Pons (tissue), 1 donor: Measurements from ENCODE around the gene LSG1.
"Not testable (repeated sequence)": the region's sequence is repeated elsewhere in the genome, so short reads cannot be mapped to it uniquely, and the experiment has no call there.

ENCODE experiments used
- DNase-seq: peaks from one replicate; pipeline ENCODE4 v3.0.0-alpha.2; 2016; ENCODE audit warnings: low spot score

Gene LSG1

DNA sequence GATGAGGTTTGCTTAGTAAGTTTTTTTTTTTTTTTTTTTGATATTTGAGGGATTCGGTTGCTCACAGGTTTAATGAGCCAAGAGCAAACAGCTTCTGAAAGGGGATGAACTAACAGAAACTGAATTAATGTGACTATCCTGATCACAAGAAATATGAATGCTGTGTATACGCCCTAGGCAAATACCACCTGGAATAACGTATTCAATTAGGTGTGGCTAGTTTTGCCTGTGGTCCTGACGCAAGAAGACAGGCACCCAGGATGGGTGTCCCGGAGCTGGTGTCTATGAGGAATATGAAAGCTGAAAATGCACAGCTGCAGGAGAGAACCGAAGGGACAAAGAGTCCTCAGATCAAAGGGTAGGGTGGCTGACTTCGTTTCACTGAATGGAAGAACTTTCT lies 14.6 kb downstream of the LSG1 start:
- DNase-seq: no peak

GRCh38 chr3:194654443-194654842 lies 17.5 kb downstream of the LSG1 start:
- no peak for DNase-seq

GRCh38 chr3:194647747-194648146 lies 24.2 kb downstream of the LSG1 start:
- no peak for DNase-seq

GRCh38 chr3:194642769-194643168 lies 29.2 kb downstream of the LSG1 start:
- no peak for DNase-seq

DNA sequence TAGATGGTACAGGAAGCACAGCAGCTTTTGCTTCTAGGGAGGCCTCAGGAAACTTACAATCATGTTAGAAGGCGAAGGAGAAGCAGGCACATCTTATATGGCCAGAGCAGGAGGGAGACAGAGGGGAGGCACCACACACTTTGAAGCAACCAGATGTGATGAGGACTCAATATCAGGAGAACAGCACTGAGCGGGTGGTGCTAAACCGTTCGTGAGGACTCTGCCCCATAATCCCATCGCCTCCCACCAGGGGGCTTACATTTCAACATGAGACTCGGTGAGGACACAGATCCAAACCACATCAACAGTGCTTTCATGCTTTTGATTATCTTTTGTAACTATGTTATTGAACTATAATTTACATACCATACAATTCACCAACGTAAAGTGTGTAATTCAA lies 31.2 kb downstream of the LSG1 start:
- DNase-seq: no peak

DNA sequence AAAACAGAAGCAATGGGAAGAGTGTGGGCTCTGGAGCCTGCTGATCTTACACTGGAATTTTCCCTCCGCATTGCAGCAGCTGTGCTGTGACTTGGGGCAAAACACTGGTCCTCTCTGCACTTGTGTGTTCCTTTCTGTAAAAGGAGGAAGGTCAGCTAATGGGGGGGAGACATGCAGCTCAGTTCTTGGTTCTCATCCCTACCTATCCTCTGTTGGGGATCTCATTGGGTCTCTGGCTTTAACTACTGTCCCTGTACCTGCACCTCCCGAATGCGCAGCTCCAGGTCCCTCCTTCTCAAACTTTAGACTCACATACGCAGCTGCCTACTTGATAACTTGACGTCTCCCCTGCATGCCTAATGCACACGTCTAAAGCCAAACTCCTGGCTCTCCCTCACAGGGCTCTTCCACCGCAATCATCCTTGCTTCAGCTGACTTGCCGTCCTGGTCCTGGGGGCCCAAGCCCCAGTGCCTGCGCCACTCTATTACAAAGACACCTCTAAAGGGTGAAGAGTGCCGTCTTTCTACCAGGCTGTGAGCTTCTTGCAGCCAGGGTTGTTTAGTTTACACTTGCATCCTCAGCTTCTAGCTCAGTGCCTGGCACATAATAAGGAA lies 32.9 kb downstream of the LSG1 start:
- no peak for DNase-seq

DNA sequence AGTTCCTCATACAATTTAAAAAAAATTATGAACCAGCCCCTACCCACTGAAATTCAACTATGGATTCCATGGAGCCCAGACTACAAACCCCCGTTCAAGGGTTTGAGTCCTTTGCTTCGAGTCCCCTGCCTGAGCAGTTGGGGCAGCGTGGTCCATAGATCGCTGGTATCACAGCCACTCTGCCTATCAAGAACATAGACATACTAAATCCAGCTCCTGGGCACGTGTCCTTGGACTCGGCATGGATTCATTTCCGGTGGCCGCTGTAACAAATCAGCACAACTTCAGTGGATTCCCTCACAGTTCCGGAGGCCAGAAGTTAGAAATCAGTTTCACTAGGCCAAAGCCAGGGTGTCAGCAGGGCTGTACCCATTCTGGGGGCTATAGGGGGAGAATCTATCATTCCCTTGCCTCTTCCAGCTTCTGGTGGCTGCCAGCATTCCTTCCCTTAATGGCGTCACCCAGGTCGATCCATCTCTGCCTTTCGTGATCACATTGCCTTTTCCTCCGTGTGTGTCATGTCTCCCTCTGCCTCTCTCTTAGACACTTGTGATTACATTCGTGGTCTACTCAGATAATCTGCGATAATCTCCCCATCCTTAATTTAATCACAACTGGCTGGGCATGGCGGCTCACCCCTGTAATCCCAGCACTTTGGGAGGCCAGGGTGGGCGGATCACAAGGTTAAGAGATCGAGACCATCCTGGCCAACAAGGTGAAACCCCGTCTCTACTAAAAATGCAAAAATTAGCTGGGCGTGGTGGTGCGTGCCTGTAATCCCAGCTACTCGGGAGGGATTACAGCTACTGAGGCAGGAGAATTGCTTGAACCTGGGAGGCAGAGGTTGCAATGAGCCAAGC lies 34.2 kb downstream of the LSG1 start:
- DNase-seq: no peak

DNA sequence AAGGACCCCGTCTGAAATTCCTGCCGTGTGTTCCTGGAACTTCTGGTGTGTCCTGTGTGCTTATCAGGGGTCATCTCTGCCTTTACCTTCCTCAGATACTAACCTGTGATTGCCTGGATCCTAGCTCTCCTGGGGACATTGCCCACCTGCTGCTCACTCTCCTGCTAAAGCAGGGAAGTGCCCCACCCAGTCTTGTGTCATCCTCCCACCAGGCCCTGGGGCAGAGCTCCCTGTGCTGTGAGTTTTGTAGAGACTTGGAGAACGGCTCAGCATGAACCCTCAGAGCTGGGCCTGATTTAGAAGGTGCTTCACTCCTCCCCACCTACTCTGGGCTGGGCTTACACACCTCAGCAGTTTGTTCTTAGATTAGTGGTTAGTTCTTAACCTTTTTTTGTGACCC lies 34.9 kb downstream of the LSG1 start:
- no peak for DNase-seq

- peak; percentile 9 for DNase-seq
Observed at GRCh38 chr3:194633349-194634004, 38.5 kb downstream of the LSG1 start, which contains the start of gene TMEM44. Gene TMEM44, minus strand, starts transcription at chr3:194633419. Its CDS starts 204 bp downstream, at chr3:194633215.

- DNase-seq: no peak
Observed at GRCh38 chr3:194632809-194633348, 39.1 kb downstream of the LSG1 start.

- DNase-seq: no peak
Observed at GRCh38 chr3:194632226-194632808, 39.7 kb downstream of the LSG1 start.

DNA sequence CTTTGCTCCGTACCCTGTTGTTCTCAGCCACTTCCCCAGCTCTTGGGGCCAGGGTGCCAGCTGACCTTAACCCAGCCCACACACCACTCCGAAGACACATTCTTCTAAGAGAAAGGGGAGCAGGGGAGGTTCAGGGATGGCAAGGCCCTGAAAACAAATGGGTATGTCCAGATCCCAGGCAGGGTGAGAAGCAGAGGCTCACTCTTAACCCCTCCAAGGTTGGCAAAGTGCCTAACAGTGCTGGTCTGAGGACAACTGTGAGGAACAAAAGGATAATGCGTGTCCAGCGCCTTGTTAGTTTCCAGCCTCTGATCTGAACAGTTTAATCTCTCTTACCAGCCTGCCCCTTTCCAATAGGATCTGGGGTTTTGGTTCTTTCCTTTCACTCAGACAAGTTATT lies 40.3 kb downstream of the LSG1 start:
- DNase-seq: no peak

- DNase-seq: not testable (repeated sequence)
Observed at GRCh38 chr3:194630681-194631080, 41.3 kb downstream of the LSG1 start.

GRCh38 chr3:194624956-194625355 lies 47.0 kb downstream of the LSG1 start:
- no peak for DNase-seq

- DNase-seq: no peak
Observed at GRCh38 chr3:194623449-194624290, 48.3 kb downstream of the LSG1 start.

DNA sequence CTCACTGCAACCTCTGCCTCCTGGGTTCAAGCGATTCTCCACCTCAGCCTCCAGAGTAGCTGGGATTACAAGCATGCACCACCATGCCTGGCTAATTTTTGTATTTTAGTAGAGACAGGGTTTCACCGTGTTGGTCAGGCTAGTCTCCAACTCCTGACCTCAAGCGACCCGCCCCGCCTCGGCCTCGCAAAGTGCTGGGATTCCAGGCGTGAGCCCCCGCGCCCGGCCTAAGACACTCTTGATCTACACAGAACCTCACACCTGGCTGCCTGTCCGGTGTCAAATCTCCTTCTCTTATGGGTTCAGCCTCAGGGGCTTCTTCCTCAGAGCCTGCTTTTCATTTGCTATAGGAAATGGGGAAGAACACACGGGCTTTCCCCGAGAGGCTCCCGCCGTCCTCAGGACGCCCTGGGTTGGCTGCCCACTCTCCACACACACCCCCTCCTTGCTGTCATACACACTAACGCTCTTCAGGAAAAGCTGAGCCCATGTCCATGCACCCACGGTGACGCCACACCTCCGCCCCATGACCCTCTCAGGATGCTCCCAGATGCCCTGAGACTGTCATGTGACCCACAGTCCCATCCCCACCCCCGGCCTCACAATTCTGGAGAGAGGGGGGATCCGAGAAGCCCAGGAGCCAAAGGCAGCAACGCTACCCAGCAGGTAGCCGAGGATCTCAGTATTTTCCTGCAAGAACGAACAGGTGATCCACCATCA lies 49.2 kb downstream of the LSG1 start:
- DNase-seq: no peak

- DNase-seq: no peak
Observed at GRCh38 chr3:194621947-194622346, 50.0 kb downstream of the LSG1 start.

GRCh38 chr3:194620196-194620595 lies 51.8 kb downstream of the LSG1 start:
- DNase-seq: no peak

- DNase-seq: no peak
Observed at GRCh38 chr3:194619741-194620140, 52.2 kb downstream of the LSG1 start.

DNA sequence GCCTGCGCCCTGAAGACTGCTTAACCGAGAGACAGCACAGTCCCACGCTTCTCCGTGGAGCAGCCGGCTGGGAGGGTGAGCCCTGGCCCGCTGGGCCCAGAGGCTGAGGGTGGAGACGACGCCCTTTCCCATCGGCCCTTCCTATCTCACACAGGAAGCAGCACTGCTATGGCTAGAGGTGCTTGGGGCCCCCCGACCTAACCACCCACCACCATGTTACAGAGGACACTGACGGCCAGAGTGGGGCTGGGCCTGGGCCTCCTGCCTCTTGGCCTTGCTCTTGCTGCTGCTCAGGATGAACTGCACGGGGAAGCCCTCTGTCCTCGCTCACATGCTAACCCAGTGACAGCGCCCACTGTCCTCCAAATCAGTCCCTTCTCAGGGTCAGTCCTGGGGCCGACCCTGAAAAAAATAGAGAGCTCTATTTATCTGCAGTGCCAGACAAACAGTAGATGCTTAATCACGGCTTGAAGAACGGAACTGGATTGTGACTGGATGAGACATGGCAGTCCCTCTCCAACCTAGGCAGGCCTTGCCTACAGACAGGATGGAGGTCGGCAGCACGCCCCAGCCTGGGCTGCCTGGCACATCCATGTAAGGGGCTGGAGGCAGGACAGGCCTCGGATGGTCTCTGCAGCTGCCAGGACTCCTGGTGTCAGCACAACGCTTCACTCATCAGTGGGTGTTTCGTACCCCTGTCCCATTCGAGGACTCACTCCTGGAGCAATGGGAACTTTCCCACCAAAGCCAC lies 53.0 kb downstream of the LSG1 start:
- no peak for DNase-seq
